LNCAP (cell line): ENCODE measurements around the gene HNRNPA2B1.

ENCODE experiments used
- CTCF ChIP-seq: fragments of 450-650 bp; IDR thresholded peaks from 2 replicates; pipeline ENCODE4 v1.5.1; 2017; ENCODE audit warnings: mild to moderate bottlenecking

The HNRNPA2B1 gene

GRCh38 chr7:26140380-26140779 is 60.2 kb downstream of the HNRNPA2B1 start:
- TF ChIP-seq CTCF: no peak
